NCI-H345 (cell line): Measurements from ENCODE around the gene C10orf105.

Experiments used
- DNase-seq: peaks from one replicate; lab custom pipeline; 2025; lab: John Stamatoyannopoulos, UW

The C10orf105 gene

DNA sequence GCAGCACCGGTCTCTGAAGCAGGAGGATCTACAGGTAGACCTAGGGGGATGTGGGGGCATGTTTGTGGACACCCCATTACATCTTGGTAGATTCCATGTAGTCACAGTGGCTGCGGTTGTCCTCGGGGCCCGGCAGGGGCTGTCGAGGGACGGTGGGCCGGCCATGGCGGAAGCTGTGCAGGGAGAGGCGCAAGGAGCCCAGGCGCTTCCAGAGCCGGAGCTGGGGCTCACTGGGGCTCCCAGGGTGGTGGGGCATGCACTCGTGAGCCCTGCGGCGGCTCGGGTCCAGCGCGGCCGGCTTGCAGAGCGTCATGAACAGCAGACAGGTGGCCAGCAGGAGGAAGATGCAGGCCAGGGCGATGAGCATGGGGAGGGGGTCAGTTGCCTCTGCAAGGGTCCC is 3.7 kb downstream of the C10orf105 start:
- DNase-seq = no peak

DNA sequence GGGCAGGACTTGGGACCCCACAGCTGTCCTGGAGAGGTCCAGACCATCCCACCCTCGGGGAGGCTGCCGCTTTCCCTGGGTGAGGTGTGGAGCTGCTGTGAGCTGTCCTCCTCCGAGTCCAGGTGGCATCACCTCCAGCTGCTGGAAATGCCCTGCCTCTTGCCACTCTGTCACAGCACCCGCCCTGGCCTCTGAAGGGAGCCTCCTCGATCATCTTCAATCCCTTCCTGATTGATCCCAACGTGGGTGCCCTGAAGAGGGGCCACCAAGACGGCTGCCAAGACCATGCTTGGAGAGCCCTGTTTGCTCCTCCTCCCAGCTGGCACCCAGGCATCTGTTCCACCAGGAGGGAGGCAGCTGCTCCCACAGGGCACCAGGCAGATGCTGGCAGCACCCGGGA is 4.6 kb downstream of the C10orf105 start:
- DNase-seq = no peak

DNA sequence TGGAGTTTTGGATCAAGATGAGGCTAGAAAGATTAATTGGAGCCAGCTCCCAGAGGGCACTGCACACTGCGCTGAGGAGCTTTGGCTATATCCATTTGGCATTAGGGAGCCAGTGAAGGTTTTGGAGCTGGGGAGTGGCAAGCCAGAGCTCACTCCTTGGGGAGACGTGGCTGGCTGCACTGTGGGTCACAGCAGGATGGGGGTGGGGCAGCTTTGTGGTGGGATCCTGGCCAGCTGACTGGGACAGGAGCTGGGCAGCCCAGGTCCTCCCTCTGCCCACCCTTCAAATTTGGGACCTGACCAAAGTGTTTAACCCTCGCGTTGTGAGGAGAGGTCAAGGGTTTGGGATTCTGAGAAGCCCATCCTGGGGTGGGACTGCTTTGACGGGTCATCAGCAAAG is 5.0 kb downstream of the C10orf105 start:
- no peak for DNase-seq

DNA sequence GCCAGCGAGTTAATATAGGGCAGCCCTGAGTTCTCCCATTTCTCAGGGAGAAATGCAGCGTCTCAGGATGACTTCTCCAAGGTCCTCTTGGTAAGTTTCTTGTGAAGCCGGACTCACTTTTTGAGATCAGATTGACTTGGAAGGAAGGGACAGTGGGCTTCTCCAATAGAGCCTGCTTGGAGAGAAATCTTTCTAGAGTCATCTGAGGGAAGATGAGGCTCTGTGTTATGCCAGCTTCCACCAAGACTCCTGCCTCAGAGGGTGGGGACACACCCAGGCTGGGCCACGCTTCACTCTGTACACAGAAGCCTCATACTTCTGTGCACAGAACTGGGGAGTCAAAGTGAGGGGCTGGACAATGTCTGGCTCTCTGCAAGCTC is 5.6 kb downstream of the C10orf105 start:
- DNase-seq = no peak

DNA sequence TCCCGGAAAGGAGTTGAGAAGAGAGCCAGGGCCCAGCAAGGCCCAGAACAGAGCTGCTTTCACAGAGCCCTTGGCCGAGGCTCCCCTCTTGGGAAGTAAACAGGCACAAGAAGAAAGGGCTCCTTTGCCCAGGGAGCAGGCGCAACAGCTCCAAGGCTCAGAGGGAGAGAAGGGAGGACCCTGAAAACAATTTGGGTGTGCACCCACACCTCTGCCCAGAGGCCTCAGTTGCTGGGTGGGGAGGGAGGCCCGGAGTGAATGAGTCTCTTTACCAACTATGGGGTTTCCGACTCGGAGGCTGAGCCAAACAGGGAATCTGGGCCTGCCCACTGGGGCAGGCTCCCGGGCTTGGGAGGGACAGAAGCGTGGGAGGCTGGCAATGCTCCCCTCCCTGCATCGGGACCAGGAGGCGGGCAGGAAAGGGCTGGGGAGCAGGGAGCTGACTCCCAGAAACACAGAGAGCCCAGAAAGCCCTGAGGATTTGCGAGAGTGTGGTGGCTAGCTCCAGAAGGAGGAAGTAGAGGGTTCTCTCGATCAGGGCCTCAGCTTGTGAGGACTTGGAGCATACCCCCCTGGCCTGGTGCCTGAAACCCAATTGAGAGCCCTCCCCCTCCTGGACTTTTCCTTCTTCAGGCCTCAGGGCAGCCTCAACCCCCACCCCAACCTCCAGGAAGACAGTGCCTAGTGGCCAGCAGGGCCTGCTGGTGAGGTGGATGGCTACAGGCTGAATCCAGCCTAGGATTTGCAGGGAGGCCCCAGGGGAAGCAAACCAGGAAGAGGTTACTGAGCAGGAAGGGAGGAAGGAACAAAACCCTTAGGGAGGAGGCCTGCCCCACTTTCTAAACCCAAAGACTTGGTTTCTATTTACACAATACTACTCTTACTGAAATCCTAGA is 6.2 kb downstream of the C10orf105 start:
- DNase-seq = no peak

DNA sequence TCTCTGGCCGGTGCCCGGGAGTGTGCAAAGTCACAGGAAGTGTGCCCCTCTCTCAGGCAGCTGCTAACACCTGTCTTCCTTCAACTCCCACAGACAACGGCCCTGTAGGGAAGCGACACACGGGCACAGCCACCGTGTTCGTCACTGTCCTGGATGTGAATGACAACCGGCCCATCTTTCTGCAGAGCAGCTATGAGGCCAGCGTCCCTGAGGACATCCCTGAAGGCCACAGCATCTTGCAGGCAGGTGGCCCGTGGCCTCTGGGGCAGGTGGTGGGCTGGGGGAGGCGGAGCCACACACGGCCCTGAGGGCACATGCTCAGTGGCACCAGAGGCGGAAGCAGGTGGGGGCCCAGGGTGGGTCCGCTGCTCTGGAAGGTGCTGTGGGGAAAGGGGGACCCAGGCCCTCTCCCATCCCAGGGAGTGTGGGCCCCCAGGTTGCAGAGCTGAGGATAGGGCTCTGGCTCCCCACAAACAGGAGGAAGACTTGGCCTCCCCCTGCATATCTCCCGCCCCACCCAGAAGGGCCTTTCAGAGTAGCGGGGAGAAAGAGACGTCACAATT is 6.9 kb downstream of the C10orf105 start:
- DNase-seq = no peak

DNA sequence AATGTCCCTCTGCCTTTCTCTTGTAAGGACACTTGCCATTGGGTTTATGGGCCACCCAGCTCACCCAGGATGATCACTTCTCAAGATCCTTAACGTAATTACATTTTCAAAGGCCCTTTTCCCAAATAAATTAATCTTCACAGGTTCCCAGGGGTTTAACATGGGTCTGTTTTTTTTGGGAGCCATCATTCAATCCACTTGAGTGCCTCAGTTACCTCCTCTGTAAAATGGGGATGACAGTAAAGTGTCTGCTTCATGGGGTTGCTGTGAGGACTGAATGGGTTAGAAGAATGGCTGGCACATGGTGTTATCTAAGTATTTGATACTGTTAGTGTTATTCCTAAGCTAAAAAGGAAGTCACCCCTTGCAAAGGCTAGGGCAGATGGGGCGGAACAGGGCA is 7.4 kb downstream of the C10orf105 start:
- no peak for DNase-seq

DNA sequence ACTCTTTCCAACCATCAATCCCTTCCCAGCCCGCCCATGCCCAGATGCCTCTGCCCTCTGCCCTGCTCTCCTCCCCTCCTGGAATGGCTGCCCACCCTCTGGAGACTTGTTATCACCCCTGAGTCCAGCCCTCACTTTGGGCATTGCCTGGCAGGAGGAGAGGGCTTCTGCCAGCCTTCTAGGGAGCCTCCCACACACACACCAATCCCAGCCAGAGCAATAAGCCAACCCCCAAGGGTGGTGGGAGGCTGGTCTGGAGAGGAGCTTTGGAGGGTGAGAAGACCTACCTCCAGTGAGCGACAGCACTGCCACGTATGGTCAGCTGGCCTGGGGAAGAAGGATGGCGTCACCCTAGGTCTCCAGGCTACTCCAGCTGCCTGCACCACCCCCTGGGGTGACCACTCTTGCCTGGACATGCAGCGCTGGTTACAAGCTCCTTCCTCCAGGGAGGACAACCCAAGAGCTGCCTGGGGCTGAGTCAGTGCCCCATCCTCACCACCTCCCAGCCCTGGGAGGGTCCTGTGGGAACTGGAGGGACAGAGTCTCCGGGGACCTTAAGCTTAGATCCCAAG is 8.4 kb downstream of the C10orf105 start:
- DNase-seq = no peak

DNA sequence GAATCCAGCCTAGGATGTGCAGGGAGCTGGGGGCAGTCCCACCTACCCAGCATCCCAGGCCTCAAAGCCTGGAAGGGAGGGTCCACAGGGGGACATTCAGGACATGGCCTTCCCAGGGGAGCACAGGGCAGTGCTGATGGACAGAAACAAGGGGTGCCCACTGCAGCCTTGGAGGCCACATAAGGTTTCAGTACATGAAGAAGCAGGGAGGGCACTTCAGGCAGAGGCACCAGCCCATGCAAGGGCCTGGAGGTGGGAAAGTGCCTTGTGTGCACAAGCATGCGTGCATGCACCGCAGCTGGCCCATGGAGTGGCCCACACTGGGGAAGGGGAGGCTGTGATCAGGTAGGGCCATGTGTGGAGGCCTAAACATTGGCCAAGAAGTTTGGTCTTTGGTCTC is 9.1 kb downstream of the C10orf105 start:
- no peak for DNase-seq

DNA sequence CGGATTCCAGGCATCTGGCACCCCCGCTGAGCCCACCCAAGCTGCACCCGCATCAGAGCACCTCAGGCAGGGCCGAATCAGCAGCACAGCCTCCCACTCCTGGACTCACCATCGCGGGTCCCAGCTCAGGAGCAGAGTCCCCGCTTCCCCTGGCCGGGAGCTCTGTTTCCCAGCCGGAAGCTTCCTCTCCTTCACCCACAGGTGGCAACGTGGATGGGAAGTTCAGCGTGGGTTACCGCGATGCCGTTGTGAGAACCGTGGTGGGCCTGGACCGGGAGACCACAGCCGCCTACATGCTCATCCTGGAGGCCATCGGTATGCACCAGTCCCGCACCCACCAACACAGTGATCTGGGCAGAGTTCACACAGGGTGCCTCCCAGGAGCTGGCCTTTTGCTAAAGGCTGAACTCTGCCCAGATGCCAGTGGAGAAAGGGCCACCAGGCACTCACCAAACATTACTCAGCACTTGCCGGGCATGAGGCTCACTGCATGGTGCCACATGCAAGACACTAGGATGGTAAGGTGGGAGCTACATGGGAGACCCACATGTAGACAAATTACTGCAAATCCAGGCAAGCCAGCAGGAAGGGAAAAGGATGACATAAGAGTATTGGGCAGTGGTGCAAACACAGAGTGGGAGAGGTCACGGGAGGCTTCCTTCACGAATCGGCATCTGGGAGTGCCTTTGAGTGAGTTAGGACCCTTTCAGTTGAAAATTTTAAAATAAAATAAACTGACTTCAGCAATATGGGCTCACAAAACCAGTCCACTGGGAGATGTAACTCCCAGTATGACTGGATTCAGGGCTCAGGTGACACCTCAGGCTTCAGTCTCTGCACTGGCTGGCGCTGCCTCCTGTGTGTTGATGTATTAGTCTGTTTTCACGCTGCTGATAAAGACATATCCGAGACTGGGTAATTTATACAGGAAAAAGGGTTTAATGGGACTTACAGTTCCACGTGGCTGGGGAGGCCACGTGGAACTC is 10.4 kb downstream of the C10orf105 start:
- no peak for DNase-seq

DNA sequence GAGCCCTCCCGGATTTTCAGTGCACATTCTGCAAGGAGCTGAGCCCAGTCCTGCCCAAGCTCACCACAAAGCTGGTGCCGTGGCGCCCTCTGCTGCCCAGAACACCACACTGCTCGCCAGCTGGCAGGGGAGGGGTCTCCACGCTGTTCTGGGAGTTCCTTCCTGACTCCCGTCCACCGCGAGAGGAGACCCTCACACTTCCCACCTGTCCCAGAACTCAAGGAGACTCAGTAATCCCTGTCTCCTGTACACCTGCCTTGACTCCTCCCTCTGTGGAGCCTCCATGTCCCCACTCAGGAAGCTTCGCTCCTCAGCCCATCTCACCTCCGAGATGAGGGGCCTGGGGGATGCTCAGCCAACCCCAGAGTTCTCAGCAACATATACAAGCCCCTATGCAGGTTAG is 11.3 kb downstream of the C10orf105 start:
- DNase-seq = peak; percentile 26

DNA sequence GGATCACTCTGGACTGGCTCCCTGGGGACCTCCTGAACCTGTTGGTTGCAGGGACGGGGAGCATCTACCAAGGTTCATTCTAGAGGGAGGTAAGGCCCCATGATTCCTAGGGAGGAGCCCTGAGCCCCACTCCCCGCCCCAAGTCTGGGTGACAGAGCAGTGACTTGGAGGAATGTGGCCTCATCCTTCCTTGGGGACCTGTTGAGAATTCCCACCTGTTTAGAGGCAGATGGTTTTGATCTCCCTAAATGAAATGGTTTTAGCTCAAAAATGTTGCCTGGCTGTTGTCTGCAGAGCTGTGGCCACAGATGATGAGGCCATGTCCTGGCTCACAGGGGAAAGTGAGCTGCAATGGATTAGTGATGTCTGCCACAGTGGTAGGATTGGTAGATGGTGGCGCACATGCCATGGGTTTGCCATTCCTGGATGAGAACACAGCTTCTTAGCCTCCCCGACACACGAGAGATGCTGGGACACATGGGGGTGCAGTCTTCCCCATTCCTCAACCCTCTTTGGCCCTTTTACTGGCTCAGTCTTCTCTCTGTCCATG is 12.3 kb downstream of the C10orf105 start:
- DNase-seq = no peak

DNA sequence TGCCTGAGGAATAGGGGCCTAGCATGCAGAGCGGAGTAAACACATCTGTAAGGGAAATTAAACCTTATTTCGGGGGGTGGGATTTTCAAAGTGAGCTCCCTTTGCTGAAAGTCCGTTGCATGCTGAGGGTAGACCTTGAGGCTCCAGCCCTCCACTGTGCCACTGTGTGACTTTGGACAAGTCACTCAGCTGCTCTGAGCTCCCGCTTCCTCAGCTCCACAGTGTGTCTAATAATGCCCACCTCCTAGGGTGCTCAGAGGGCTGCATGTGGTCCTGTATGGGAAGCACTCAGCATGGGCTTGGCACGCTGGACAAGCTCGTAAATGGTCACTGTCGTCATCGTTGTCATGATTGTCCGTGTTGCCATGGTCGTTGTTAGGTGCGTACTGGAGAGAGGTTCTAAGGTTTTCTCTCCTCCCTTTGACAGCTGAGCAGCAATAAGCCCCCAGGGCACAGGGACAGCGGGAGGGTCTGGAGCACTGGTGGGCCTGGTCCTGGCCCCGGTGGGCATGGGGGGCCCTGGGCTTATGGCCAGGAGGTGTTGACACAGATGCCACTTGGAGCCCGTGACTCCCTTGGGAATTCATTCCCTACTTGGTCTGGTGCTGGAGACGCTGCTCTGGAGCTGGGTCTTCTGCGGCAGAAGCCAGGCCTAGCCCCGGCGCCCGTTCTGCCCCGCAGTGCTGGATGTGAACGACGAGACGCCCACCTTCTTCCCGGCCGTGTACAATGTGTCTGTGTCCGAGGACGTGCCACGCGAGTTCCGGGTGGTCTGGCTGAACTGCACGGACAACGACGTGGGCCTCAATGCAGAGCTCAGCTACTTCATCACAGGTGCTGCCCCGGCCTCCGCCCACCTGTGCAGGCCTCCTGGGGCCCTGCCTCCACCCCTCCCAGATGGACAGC is 13.1 kb downstream of the C10orf105 start:
- peak; percentile 3 for DNase-seq

DNA sequence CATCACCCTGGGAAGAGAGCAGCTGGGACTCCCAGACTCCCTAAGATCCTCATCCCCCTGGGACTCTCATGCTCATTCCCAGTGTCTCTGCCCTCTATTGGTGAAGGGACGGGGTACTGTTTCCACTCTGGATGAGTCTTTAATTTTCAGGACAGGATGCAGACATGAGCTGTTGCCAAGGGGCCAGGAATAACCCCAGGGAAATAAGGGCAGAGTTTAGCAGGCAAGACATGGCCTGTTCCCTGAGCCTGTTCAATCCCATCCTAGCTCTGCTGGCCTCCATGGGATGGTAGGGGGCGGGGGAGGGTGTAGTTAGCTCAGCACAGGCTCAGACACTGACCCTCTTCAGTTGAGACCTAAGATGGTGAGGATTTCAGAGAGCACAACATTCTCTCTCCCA is 14.0 kb downstream of the C10orf105 start:
- DNase-seq = no peak

DNA sequence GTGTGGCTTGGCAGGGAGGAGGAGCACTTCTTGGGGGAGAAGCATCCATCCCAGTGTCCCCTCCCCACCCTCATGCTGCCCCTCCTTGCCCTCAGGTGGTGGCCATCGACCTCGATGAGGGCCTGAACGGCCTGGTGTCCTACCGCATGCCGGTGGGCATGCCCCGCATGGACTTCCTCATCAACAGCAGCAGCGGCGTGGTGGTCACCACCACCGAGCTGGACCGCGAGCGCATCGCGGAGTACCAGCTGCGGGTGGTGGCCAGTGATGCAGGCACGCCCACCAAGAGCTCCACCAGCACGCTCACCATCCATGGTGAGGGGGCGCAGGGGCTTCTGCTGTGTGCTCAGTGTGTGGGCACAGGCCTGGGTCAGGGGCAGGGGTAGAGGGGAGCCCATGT is 14.8 kb downstream of the C10orf105 start:
- DNase-seq = no peak

DNA sequence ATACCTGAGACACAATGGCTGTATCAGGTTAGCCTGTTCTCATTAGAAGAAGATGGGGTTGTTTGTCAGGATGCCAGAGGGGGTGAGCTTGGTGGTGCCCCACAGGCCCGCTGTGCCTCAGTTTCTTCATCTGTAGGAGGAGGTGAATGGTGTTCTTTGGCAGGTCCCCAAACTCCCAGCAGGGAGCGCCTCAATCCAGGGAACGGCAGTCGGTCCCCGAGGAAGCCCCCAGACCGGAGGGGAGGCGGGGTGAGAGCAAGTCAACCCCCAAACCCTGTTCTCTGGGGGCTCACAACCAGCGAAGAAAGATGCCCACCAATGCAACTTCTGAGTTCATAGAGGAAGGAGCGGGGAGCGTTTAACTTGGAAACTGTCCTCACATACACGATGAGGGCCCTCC is 16.0 kb downstream of the C10orf105 start:
- DNase-seq = no peak

DNA sequence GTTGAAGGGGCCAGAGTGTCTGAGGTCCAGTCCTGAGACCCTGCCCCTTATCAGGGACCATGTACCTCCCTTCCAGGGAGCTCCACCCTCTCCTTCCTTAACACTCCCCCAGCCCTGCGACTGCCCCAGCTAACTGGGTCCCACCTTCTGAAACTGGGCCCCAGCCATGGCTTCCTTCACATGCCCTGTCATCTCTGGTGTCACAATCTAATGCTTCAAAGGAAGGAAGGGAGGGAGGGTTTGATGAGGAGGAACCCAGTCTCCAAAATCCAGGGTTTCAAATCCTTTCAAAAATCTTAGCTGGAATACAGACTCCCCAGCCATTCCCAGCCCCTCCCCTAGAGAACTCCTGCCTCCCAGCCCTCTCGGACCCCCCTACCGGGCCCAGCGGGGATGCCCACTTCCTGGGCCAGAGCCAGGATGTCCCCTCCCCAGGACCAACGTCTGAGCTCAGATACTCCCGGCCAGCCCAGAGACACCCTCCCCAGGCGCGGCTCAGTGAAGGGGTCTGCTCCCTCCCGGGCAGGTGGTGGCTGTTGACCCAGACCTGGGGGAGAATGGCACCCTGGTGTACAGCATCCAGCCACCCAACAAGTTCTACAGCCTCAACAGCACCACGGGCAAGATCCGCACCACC is 18.0 kb downstream of the C10orf105 start:
- no peak for DNase-seq

DNA sequence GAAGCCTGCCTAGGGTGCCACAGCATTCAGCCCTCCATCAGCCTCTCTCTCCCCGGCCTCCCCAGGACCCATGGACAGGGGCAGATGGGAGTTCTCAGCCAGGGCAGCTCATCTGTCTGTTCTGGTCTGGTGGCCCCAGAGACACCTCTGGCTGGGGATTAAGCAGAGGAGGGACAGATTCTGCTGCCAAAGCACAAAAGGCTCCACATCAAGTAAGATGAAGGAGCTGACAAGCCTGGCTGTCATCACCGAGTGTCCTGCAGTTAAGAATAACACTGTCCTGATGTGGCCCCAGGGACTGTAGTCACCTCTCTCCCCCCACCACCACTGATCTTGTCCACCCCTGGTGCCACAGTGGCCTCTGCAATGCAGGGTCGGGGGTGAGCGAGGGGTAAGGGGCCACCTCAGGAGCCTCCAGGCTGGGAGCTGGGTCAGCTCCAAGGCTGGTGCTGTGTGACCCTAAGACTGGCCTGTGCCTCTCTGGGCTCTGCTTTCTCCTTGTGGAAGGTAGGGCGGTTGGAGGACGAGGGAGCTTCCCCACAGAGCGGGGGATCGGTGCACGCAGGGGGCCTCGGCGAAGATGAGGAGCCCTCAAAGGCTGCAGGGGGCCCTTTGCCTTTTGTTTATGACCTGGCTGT is 18.7 kb downstream of the C10orf105 start:
- no peak for DNase-seq

DNA sequence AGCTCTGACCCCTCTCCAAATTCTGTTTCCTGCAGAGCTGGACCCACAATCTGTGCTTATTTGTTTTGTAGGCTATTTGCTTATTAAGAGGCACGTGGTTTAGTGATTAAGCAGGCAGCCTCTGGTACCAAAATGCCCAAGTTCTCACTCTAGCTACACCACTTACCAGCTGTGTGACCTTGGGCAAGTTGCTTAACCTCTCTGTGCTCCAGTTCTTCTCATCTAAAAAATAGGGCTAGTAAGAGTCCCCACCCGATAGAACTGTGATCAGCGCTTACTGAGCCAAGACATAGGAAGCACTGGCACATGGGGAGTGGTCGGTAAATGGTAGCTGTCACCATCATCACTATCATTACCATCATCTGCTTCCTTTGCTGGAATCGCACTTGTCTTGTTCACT is 20.8 kb downstream of the C10orf105 start:
- DNase-seq = no peak
